ENCODE data around the gene NTRK3.

DNA sequence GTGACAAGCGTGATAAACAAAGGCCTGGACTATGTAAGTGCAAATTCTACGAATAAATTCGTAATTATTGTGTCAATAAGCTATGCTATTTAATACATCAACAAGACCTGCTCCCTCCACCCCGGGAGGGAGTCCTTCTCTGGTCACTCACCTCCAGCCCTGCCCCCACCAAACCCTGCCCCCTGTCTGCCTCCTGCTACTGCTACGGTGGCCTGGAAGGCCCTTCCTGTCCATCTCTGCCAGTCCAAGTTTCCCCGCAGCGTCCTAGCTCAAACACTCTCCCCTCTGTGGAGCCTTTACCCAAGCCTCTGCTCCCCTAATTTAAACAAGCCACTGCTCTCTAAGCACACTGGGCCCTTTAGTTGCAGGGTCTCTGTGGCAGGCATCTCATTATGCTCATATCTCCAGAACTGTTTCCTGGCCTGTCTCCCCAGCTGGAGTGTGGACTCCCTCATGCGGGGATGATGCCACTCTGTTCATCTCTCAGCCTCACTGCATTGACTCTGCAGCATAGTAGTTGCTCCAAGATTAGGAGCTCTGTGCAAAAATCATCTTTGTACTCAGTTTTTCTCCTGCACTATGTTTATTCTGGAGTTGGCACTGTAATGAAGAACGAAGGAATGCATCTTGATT, 241.2 kb downstream of the NTRK3 start:
- TF ChIP-seq, protein P1, sequence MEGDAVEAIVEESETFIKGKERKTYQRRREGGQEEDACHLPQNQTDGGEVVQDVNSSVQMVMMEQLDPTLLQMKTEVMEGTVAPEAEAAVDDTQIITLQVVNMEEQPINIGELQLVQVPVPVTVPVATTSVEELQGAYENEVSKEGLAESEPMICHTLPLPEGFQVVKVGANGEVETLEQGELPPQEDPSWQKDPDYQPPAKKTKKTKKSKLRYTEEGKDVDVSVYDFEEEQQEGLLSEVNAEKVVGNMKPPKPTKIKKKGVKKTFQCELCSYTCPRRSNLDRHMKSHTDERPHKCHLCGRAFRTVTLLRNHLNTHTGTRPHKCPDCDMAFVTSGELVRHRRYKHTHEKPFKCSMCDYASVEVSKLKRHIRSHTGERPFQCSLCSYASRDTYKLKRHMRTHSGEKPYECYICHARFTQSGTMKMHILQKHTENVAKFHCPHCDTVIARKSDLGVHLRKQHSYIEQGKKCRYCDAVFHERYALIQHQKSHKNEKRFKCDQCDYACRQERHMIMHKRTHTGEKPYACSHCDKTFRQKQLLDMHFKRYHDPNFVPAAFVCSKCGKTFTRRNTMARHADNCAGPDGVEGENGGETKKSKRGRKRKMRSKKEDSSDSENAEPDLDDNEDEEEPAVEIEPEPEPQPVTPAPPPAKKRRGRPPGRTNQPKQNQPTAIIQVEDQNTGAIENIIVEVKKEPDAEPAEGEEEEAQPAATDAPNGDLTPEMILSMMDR (conservative IDR thresholded peaks at IDR 0.05; ENCODE audit: low read depth, low read length) = no peak
- TF ChIP-seq EZH2 (IDR thresholded peaks at IDR 0.05; ENCODE audit: low read length, unreplicated experiment) = no peak

Measured in PC-3 (cell line).